Astrocyte of the cerebellum (primary cell): ENCODE measurements around the gene SHISAL2A.
"Not testable (repeated sequence)": the region's sequence is repeated elsewhere in the genome, so short reads cannot be mapped to it uniquely, and the experiment has no call there.

Experiments
- DNase-seq: peaks from one replicate; pipeline ENCODE4 v3.0.0-alpha.2; 2011; ENCODE audit warnings: low read depth
- H3K4me3 ChIP-seq: 2 replicates; pipeline ENCODE4 v1.5.1; 2011; ENCODE audit warnings: mild to moderate bottlenecking, low read depth, low read length, moderate library complexity
- in situ Hi-C: cut with HindIII; loops from 2 replicates; pipeline ENCODE4 v1.10.0; 2017; ENCODE audit warnings: low sequenced_read_pairs
- TF ChIP-seq, protein P1 (sequence below): IDR thresholded peaks from 2 replicates; pipeline ENCODE4 v1.5.1; 2012; ENCODE audit warnings: low read length, low read depth, moderate library complexity, mild to moderate bottlenecking; ENCODE audit errors: missing control alignments

The SHISAL2A gene

DNA sequence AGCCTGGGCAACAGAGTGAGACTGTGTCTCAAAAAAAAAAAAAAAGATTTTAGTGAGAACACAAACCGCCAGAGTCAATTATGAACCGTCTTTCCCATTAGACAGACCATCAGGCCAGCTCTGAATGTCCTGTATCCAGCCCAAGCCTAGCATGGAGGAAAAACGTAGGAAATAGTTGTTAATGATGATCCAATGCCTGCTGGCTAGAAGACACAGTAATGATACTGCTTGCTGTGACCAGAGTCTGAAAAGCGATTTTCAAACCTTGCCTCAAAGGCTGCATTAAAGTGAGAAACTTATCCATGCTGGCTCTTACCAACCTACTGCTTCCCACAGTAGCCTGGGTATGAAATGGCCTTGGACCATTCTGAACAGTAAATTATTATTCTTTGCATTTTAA lies 48.2 kb downstream of the SHISAL2A start:
- H3K4me3 ChIP-seq: no peak overlapping the region
- TF ChIP-seq, protein P1, sequence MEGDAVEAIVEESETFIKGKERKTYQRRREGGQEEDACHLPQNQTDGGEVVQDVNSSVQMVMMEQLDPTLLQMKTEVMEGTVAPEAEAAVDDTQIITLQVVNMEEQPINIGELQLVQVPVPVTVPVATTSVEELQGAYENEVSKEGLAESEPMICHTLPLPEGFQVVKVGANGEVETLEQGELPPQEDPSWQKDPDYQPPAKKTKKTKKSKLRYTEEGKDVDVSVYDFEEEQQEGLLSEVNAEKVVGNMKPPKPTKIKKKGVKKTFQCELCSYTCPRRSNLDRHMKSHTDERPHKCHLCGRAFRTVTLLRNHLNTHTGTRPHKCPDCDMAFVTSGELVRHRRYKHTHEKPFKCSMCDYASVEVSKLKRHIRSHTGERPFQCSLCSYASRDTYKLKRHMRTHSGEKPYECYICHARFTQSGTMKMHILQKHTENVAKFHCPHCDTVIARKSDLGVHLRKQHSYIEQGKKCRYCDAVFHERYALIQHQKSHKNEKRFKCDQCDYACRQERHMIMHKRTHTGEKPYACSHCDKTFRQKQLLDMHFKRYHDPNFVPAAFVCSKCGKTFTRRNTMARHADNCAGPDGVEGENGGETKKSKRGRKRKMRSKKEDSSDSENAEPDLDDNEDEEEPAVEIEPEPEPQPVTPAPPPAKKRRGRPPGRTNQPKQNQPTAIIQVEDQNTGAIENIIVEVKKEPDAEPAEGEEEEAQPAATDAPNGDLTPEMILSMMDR: no peak
- no peak for DNase-seq
- in situ Hi-C loops: no loop called here

DNA sequence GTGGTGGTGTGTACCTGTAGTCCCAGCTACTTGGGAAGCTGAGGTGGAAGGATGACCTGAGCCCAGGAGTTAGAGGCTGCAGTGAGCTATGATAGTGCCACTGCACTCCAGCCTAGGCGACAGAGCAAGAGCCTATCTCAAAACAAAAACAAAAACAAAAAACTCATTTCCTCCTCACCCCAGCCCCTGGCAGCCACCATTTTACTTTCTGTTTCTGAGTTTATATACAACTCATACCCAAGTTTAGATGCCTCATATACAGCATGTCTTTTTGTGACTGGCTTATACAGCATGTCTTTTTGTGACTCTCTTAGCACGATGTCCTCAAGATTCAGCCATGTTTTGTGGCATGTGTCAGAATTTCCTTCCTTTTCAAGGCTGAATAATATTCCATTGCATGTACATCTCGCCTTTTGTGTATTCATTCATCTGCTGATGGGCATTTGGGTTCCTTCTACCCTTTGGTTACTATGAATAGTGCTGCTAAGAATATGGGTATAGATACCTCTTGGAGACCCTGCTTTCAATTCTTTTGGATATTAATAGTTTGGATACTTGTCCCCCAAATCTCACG lies 50.5 kb downstream of the SHISAL2A start:
- in situ Hi-C loops: no loop called here
- TF ChIP-seq, protein P1: no peak
- no peak for DNase-seq
- H3K4me3 ChIP-seq: no peak overlapping the region

DNA sequence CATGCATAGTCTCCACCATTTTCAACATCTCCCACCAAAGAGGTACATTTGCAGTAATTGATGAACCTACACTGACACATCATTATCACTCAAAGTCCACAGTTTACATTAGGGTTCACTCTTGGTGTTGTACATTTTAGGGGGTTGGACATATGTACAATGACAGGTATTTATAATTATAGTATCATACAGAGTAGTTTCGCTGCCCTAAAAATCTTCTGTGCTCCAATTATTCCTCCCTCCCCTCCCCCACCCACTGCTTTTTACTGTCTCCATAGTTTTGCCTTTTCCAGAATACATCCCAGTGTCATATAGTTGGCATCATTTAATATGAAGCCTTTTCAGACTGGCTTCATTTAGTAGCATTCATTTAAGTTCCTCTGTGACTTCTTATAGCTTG lies 51.6 kb downstream of the SHISAL2A start:
- in situ Hi-C loops: no loop called here
- TF ChIP-seq, protein P1: no peak
- no peak overlapping the region for H3K4me3 ChIP-seq
- DNase-seq: no peak

DNA sequence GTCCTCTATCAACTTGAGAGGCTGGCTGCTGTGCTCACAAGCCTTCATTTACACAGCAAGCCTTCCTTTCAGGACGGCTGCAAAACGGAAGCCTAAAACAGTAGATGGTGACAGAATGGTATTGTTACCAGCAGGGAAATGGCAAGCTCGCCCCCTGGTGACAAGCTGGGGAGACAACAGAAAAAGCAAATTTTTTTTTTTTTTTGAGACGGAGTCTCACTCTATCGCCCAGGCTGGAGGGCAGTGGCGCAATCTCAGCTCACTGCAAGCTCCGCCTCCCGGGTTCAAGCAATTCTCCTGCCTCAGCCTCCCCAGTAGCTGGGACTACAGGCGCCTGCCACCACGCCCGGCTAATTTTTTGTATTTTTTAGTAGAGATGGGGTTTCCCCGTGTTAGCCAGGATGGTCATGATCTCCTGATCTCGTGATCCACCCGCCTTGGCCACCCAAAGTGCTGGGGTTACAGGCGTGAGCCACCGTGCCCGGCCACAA lies 53.3 kb downstream of the SHISAL2A start:
- peak; percentile 43 for DNase-seq
- TF ChIP-seq, protein P1: peak; percentile 74
- H3K4me3 ChIP-seq, in situ Hi-C loops: not testable (repeated sequence)

DNA sequence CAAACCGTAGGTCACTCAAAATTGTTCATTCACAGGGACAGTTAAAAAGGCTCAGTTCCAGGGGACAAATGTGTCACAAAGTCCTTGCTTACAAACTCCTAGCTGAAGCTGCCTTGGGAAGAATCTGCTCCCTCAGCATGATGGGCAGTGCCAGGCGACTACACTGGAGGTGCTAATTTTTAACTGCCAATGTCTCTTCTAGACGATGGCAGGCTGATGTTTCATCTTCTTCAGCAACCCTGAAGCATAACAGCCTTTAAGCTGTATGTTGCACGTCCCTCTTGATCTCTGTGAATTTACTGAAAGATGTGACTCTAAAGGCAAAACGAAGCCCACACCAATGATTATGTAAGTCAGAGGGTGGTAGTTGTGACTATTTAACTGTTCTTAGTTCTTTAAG lies 53.9 kb downstream of the SHISAL2A start:
- in situ Hi-C loops: no loop called here

DNA sequence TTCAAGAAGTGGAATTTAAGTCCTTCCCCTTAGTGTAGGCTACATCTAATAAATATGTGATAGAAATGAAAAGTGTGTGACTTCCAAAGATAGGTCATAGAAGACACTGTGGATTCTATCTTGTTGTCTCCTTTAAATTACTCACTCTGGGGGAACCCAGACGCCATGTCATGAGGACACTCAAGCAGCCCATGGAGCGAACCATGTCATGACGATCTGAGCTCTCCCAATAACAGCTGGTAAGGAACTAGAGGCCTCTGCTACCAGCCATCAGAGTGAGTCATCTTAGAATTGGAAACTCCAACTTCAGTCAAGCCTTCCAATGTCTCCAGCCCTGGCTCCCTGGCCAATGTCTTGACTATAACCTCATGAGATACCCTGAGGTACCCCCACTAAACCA lies 58.9 kb downstream of the SHISAL2A start:
- in situ Hi-C loops: no loop called here
- DNase-seq: no peak
- TF ChIP-seq, protein P1: no peak
- no peak overlapping the region for H3K4me3 ChIP-seq

More for the DNA sequence above, 53.9 kb downstream of the SHISAL2A start:
- DNase-seq: no peak
- TF ChIP-seq, protein P1: no peak
- H3K4me3 ChIP-seq: no peak overlapping the region
